GM23338 (cell line): ENCODE measurements around the gene OR6B2.

Source experiments
- EZH2 ChIP-seq: fragments of 200-600 bp; sonication (generic); IDR thresholded peaks from one replicate; pipeline ENCODE4 v1.8.0; 2017; ENCODE audit warnings: antibody characterized with exemption, mild to moderate bottlenecking, low read depth; ENCODE audit not compliant: unreplicated experiment
- EZH2phosphoT487 ChIP-seq: fragments of 200-600 bp; sonication (generic); IDR thresholded peaks from one replicate; pipeline ENCODE4 v1.8.1; 2018; ENCODE audit warnings: antibody characterized with exemption; ENCODE audit not compliant: unreplicated experiment
- POLR2AphosphoS5 ChIP-seq: IDR thresholded peaks from 2 replicates; pipeline ENCODE4 v1.6.1; 2016; ENCODE audit warnings: antibody characterized with exemption, low read depth
- TF ChIP-seq, protein P1 (sequence below), 2 experiments: fragments of 200-600 bp in 1 of 2; sonication (generic) in 1 of 2; conservative IDR thresholded peaks; 2 replicates each; pipeline versions ENCODE4 v1.5.1 to v1.6.1; 2016 to 2017; ENCODE audit warnings: antibody characterized with exemption in 2 of 2, low read depth in 2 of 2, mild to moderate bottlenecking in 2 of 2, moderate library complexity in 1 of 2

DNA sequence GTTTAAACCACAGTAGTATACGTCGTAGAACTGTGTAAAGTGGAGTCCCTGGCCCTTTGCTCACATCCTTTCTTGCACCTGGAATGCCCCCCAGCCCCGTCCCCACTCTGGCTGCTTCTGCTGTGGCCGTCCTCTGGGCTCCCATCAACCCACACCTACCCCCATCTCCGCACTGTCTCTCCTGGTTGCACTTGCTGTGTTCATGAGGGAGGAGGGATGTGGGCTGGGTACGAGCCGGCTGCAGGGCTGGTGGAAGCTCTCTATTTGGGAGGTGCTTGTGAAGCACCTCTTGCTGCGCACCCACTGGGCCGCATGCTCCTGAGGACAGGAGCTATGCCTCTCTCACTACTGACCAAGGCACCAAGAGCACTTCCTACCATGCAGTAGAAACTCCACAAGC is 18.0 kb upstream of the OR6B2 start:
- TF ChIP-seq POLR2AphosphoS5, result no peak
- TF ChIP-seq, protein P1, sequence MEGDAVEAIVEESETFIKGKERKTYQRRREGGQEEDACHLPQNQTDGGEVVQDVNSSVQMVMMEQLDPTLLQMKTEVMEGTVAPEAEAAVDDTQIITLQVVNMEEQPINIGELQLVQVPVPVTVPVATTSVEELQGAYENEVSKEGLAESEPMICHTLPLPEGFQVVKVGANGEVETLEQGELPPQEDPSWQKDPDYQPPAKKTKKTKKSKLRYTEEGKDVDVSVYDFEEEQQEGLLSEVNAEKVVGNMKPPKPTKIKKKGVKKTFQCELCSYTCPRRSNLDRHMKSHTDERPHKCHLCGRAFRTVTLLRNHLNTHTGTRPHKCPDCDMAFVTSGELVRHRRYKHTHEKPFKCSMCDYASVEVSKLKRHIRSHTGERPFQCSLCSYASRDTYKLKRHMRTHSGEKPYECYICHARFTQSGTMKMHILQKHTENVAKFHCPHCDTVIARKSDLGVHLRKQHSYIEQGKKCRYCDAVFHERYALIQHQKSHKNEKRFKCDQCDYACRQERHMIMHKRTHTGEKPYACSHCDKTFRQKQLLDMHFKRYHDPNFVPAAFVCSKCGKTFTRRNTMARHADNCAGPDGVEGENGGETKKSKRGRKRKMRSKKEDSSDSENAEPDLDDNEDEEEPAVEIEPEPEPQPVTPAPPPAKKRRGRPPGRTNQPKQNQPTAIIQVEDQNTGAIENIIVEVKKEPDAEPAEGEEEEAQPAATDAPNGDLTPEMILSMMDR (conservative IDR thresholded peaks at IDR 0.05; ENCODE audit: low read depth in 2 of 2), result no peak
- no peak for TF ChIP-seq EZH2
- TF ChIP-seq EZH2phosphoT487, result no peak
